K562 (cell line): ENCODE results near the gene RPL39. TPM values are rescaled to one million over a fixed set of nuclear protein-coding genes. Genes with fewer than 3 reads are reported as not detected.

Experiments used
- BRD4 ChIP-seq: fragments of 200-600 bp; sonication (generic); IDR thresholded peaks from 2 replicates; pipeline ENCODE4 v1.6.1; 2017; ENCODE audit warnings: inconsistent platforms
- CAMTA2 ChIP-seq: fragments of 250-450 bp; sonication (Bioruptor Pico); conservative IDR thresholded peaks from 2 replicates; pipeline ENCODE4 v1.5.1; 2022
- DNMT1 ChIP-seq: fragments of 450-650 bp; IDR thresholded peaks from 2 replicates; pipeline ENCODE4 v1.6.1; 2016; ENCODE audit warnings: antibody characterized with exemption, mild to moderate bottlenecking
- E2F4 ChIP-seq: sonication (generic); formaldehyde crosslinking; IDR thresholded peaks from 2 replicates; pipeline ENCODE4 v1.8.0; 2022; ENCODE audit warnings: mild to moderate bottlenecking, low read depth, missing genetic modification reagents
- ELF2 ChIP-seq: fragments of 250-450 bp; sonication (Bioruptor Pico); IDR thresholded peaks from 2 replicates; pipeline ENCODE4 v1.5.0; 2021; ENCODE audit warnings: mild to moderate bottlenecking
- FOXM1 ChIP-seq, 2 experiments: fragments of 450-650 bp in 1 of 2; sonication (generic) in 1 of 2; formaldehyde crosslinking in 1 of 2; IDR thresholded peaks; 2 replicates each; pipeline versions ENCODE4 v1.6.1 to v1.9.0; 2017 to 2022; ENCODE audit warnings: low read depth in 2 of 2, mild to moderate bottlenecking in 2 of 2, missing genetic modification reagents in 1 of 2, moderate library complexity in 1 of 2
- HMG20B ChIP-seq: fragments of 250-450 bp; sonication (Bioruptor Pico); IDR thresholded peaks from 2 replicates; pipeline ENCODE4 v1.5.0; 2021; ENCODE audit warnings: mild to moderate bottlenecking
- HNRNPUL1 ChIP-seq: fragments of 200-400 bp; formaldehyde crosslinking; IDR thresholded peaks from 2 replicates; pipeline ENCODE4 v1.6.1; 2017; ENCODE audit warnings: low read length
- MTF1 ChIP-seq: fragments of 250-450 bp; sonication (Bioruptor Pico); IDR thresholded peaks from 2 replicates; pipeline ENCODE4 v1.9.0; 2021; ENCODE audit warnings: moderate library complexity, mild to moderate bottlenecking, inconsistent platforms, borderline replicate concordance
- PML ChIP-seq: IDR thresholded peaks from 2 replicates; pipeline ENCODE4 v1.6.1; 2012; ENCODE audit warnings: low read length, inconsistent platforms
- PTRF ChIP-seq: fragments of 450-650 bp; IDR thresholded peaks from 2 replicates; pipeline ENCODE4 v1.6.1; 2016; ENCODE audit warnings: mild to moderate bottlenecking, missing genetic modification characterization, missing compliant biosample characterization
- SFPQ ChIP-seq: fragments of 200-400 bp; formaldehyde crosslinking; IDR thresholded peaks from 2 replicates; pipeline ENCODE4 v1.6.1; 2017; ENCODE audit warnings: mild to moderate bottlenecking, low read depth, low read length, moderate library complexity
- SMC3 ChIP-seq: conservative IDR thresholded peaks from 2 replicates; pipeline ENCODE4 v1.6.1; 2011; ENCODE audit warnings: low read depth, low read length, improper control_type of control experiment; ENCODE audit not compliant: insufficient read depth
- STAT5A ChIP-seq: IDR thresholded peaks from 2 replicates; pipeline ENCODE4 v1.6.1; 2012; ENCODE audit warnings: low read length, inconsistent platforms, borderline replicate concordance
- TRIM25 ChIP-seq: fragments of 450-650 bp; IDR thresholded peaks from 2 replicates; pipeline ENCODE4 v1.7.0; 2016; ENCODE audit warnings: borderline replicate concordance
- U2AF1 ChIP-seq: fragments of 200-400 bp; formaldehyde crosslinking; optimal IDR thresholded peaks from 2 replicates; pipeline ENCODE3; 2017; ENCODE audit warnings: mild to moderate bottlenecking, low read depth, low read length, moderate library complexity
- UBTF ChIP-seq, 2 experiments: IDR thresholded peaks; 2 replicates each; pipeline ENCODE4 v1.6.1; 2012; ENCODE audit warnings: improper control_type of control experiment in 2 of 2, low read depth in 2 of 2, low read length in 2 of 2, borderline replicate concordance in 1 of 2
- ZBTB12 ChIP-seq: fragments of 250-450 bp; sonication (Bioruptor Pico); IDR thresholded peaks from 2 replicates; pipeline ENCODE4 v1.4.0; 2020
- ZFP36 ChIP-seq: fragments of 150-350 bp; IDR thresholded peaks from 2 replicates; pipeline ENCODE4 v1.6.1; 2018; ENCODE audit warnings: low read length, low read depth; ENCODE audit not compliant: partially characterized antibody
- polyA plus RNA-seq, 8 experiments: library from polyadenylated mRNA; depleted of rRNA in 4 of 8; stranded (reverse) in 5 of 8; unstranded in 3 of 8; fragments of >200 nt; fragmentation: Nextera tagmentation in 2 of 8; fragmentation: Illumina TruSeq in 1 of 8; extraction: Ambion mirVana in 2 of 8; extraction: Trizol in 1 of 8; gene quantifications; 2 replicates each; pipeline versions ENCODE4 v1.2.1 to v1.2.3, GENCODE V29; 2011 to 2014; ENCODE audit warnings: inconsistent platforms in 1 of 8, missing spikeins in 1 of 8
- total RNA-seq, 7 experiments: library from RNA; depleted of rRNA in 6 of 7; stranded (reverse); fragments of >200 nt in 6 of 7; fragmentation: Illumina TruSeq in 2 of 7; extraction: Trizol in 2 of 7; gene quantifications; 2 replicates each; pipeline versions ENCODE4 v1.2.1 to v1.2.3, GENCODE V29; 2011 to 2021; ENCODE audit warnings: low replicate concordance in 1 of 7

Gene RPL39
- total and polyA plus RNA-seq, 9 of the 15 experiments (the other 6 are each of a cell fraction or from before 2014, with no cell fraction given): 1,382 to 5,043 (median 3,226) TPM

- TF ChIP-seq HMG20B (CRISPR knock-in tag) (no peak), PML (peak; percentile 80), SFPQ (no peak), PTRF (no peak), ZFP36 (no peak), E2F4 (CRISPR knock-in tag) (no peak), HNRNPUL1 (no peak), FOXM1 (IDR thresholded peaks at IDR 0.05; ENCODE audit: low read depth) (no peak), FOXM1 (CRISPR knock-in tag; IDR thresholded peaks at IDR 0.05; ENCODE audit: low read depth) (no peak), U2AF1 (no peak), BRD4 (peak; percentile 86; the same call in 1 of the 2 replicates), UBTF (IDR thresholded peaks at IDR 0.05; ENCODE audit: borderline replicate concordance in 1 of 2, low read depth in 2 of 2, low read length in 2 of 2) (peak in 1 of 2 experiments; percentile 79; a peak in 3 of 4 replicates), CAMTA2 (CRISPR knock-in tag) (no peak), DNMT1 (no peak), ELF2 (CRISPR knock-in tag) (no peak), STAT5A (no peak), ZBTB12 (CRISPR knock-in tag) (no peak), MTF1 (no peak), SMC3 (no peak), TRIM25 (no peak)
Observed at GRCh38 chrX:119791437-119792231, at the start of gene RPL39 (continued).
